Vagina (tissue), 2 donors: ENCODE measurements around the gene ICA1L. TPM values are rescaled to one million over a fixed set of nuclear protein-coding genes. Genes with fewer than 3 reads are reported as not detected.

Source experiments
- DNase-seq, 2 donors: peaks; one replicate each; pipeline ENCODE4 v3.0.0-alpha.2; 2017; ENCODE audit errors: extremely low spot score in 2 of 2
- H3K27ac ChIP-seq: fragments of 200-600 bp; sonication (generic); one replicate; pipeline ENCODE4 v1.5.1; 2019
- H3K27me3 ChIP-seq: fragments of 200-600 bp; sonication (generic); one replicate; pipeline ENCODE4 v1.5.1; 2019
- H3K36me3 ChIP-seq, 2 donors: fragments of 200-600 bp; sonication (generic); one replicate each; pipeline ENCODE4 v1.5.1; 2017 to 2019
- H3K4me1 ChIP-seq: fragments of 200-600 bp; sonication (generic); one replicate; pipeline ENCODE4 v1.5.1; 2019
- H3K4me3 ChIP-seq, 2 donors: fragments of 200-600 bp; sonication (generic); 1 replicate in 1 of 2; 2 replicates in 1 of 2; pipeline ENCODE4 v1.5.1; 2016 to 2019
- H3K9me3 ChIP-seq: fragments of 200-600 bp; sonication (generic); one replicate; pipeline ENCODE4 v1.5.1; 2019
- CTCF ChIP-seq, 3 experiments: fragments of 450-650 bp in 2 of 3; fragments of 200-600 bp in 1 of 3; sonication (generic) in 1 of 3; IDR thresholded peaks; one replicate each; pipeline ENCODE4 v1.5.1; 2017 to 2019; ENCODE audit warnings: antibody characterized with exemption in 3 of 3, mild to moderate bottlenecking in 2 of 3, moderate library complexity in 2 of 3
- POLR2A ChIP-seq, 2 donors: fragments of 450-650 bp; IDR thresholded peaks; one replicate each; pipeline ENCODE4 v1.6.1; 2017; ENCODE audit warnings: antibody characterized with exemption in 2 of 2, mild to moderate bottlenecking in 2 of 2, moderate library complexity in 2 of 2
- POLR2AphosphoS5 ChIP-seq, 2 donors: sonication (generic); formaldehyde crosslinking; IDR thresholded peaks; one replicate each; pipeline ENCODE4 v1.9.0; 2017; ENCODE audit warnings: antibody characterized with exemption in 2 of 2, mild to moderate bottlenecking in 2 of 2, low read depth in 1 of 2; ENCODE audit not compliant: insufficient read depth in 1 of 2
- intact Hi-C: fragments of 100-400 bp; cut with DNase I; formaldehyde crosslinking; loops from one replicate; pipeline ENCODE4 v1.15.1; 2023
- total RNA-seq: library from RNA; depleted of rRNA; stranded (reverse); fragments of >200 nt; gene quantifications from one replicate; pipeline ENCODE4 v1.2.3, GENCODE V29; 2016

ICA1L gene
- total RNA-seq, 1 donor from 2014 or later, result 21.6 TPM

- DNase-seq, result no peak
- no peaks in the 10 kb centered on the region for H3K4me1 ChIP-seq
- H3K27ac ChIP-seq, result no peak overlapping the region
- H3K9me3 ChIP-seq, result no peaks in the 10 kb centered on the region
- intact Hi-C loops, result no loop called here
- H3K4me3 ChIP-seq, result no peak overlapping the region
- H3K36me3 ChIP-seq, result no peaks in the 10 kb centered on the region
- TF ChIP-seq POLR2A (IDR thresholded peaks at IDR 0.05) (no peak), CTCF (IDR thresholded peaks at IDR 0.05) (no peak), POLR2AphosphoS5 (IDR thresholded peaks at IDR 0.05; ENCODE audit: insufficient read depth in 1 of 2, low read depth in 1 of 2) (no peak)
- H3K27me3 ChIP-seq, result no peaks in the 10 kb centered on the region
Observed at GRCh38 chr2:202797944-202798343, 73.6 kb downstream of the ICA1L start.

GRCh38 chr2:202790676-202791075, 80.9 kb downstream of the ICA1L start:
- no peaks in the 10 kb centered on the region for H3K4me1 ChIP-seq
- H3K4me3 ChIP-seq, result no peak overlapping the region
- H3K27ac ChIP-seq, result no peak overlapping the region
- no peaks in the 10 kb centered on the region for H3K27me3 ChIP-seq
- intact Hi-C loops, result no loop called here
- TF ChIP-seq POLR2A (IDR thresholded peaks at IDR 0.05) (no peak), CTCF (IDR thresholded peaks at IDR 0.05) (no peak), POLR2AphosphoS5 (IDR thresholded peaks at IDR 0.05; ENCODE audit: insufficient read depth in 1 of 2, low read depth in 1 of 2) (no peak)
- no peak for DNase-seq
- no peaks in the 10 kb centered on the region for H3K36me3 ChIP-seq
- no peaks in the 10 kb centered on the region for H3K9me3 ChIP-seq

GRCh38 chr2:202786842-202787241, 84.7 kb downstream of the ICA1L start:
- Histone ChIP-seq H3K36me3 (no peaks in the 10 kb centered on the region), H3K27ac (no peak overlapping the region), H3K4me1 (no peaks in the 10 kb centered on the region), H3K27me3 (no peaks in the 10 kb centered on the region), H3K9me3 (no peaks in the 10 kb centered on the region), H3K4me3 (no peak overlapping the region)
- TF ChIP-seq POLR2A (IDR thresholded peaks at IDR 0.05) (no peak), POLR2AphosphoS5 (IDR thresholded peaks at IDR 0.05; ENCODE audit: insufficient read depth in 1 of 2, low read depth in 1 of 2) (no peak)
- intact Hi-C loops, result no loop called here
- no peak for DNase-seq

GRCh38 chr2:202782940-202783558, 88.5 kb downstream of the ICA1L start:
- intact Hi-C loops, result no loop called here
- DNase-seq, result no peak
- Histone ChIP-seq H3K27ac (no peak overlapping the region), H3K27me3 (no peaks in the 10 kb centered on the region), H3K4me3 (no peak overlapping the region), H3K9me3 (no peaks in the 10 kb centered on the region), H3K36me3 (peaks cover 0 to 4% of the 10 kb centered on the region in 2 donors), H3K4me1 (no peaks in the 10 kb centered on the region)
- TF ChIP-seq CTCF (IDR thresholded peaks at IDR 0.05) (no peak), POLR2AphosphoS5 (IDR thresholded peaks at IDR 0.05; ENCODE audit: insufficient read depth in 1 of 2, low read depth in 1 of 2) (no peak), POLR2A (IDR thresholded peaks at IDR 0.05) (no peak)

GRCh38 chr2:202780514-202781021, 91.0 kb downstream of the ICA1L start:
- DNase-seq, result no peak
- Histone ChIP-seq H3K4me1 (no peaks in the 10 kb centered on the region), H3K27me3 (no peaks in the 10 kb centered on the region), H3K9me3 (no peaks in the 10 kb centered on the region), H3K4me3 (no peak overlapping the region), H3K36me3 (peaks cover 0 to 4% of the 10 kb centered on the region in 2 donors), H3K27ac (no peak overlapping the region)
- intact Hi-C loops, result no loop called here
- TF ChIP-seq POLR2A (IDR thresholded peaks at IDR 0.05) (no peak), CTCF (IDR thresholded peaks at IDR 0.05) (no peak), POLR2AphosphoS5 (IDR thresholded peaks at IDR 0.05; ENCODE audit: insufficient read depth in 1 of 2, low read depth in 1 of 2) (no peak)
